Effector memory CD8-positive, alpha-beta T cell (primary cell): ENCODE results near the gene LRP1-AS.

Source experiments
- ATAC-seq: fragments of 150-1000 bp; cut with Tn5 transposase; replicated peaks from 2 replicates; pipeline ENCODE4 v1.10.0; 2021; ENCODE audit warnings: mild to moderate bottlenecking, moderate library complexity
- DNase-seq, 3 experiments: peaks; one replicate each; pipeline ENCODE4 v3.0.0; 2021
- H3K27ac Mint-ChIP-seq, 2 donors: one replicate each; pipeline ENCODE4 v1.8.0; 2022; ENCODE audit warnings: mild to moderate bottlenecking in 2 of 2, mixed read lengths in 2 of 2, moderate library complexity in 2 of 2
- H3K27me3 Mint-ChIP-seq, 2 donors: one replicate each; pipeline ENCODE4 v1.8.0; 2022; ENCODE audit warnings: mixed read lengths in 2 of 2
- H3K36me3 Mint-ChIP-seq: one replicate; pipeline ENCODE4 v1.8.0; 2022; ENCODE audit warnings: mild to moderate bottlenecking, moderate library complexity, mixed read lengths; ENCODE audit not compliant: insufficient read depth
- H3K4me1 Mint-ChIP-seq, 2 donors: one replicate each; pipeline ENCODE4 v1.8.0; 2022; ENCODE audit warnings: low read depth in 2 of 2, mixed read lengths in 2 of 2
- H3K4me3 Mint-ChIP-seq, 2 donors: one replicate each; pipeline ENCODE4 v1.8.0; 2022; ENCODE audit warnings: mild to moderate bottlenecking in 2 of 2, mixed read lengths in 2 of 2, moderate library complexity in 2 of 2
- H3K9me3 Mint-ChIP-seq, 2 donors: one replicate each; pipeline ENCODE4 v1.8.0; 2022; ENCODE audit warnings: mixed read lengths in 2 of 2

LRP1-AS gene

GRCh38 chr12:57175428-57176138 is 28.2 kb upstream of the LRP1-AS start:
- DNase-seq (peak in 2 of 3 experiments; percentile 20 to 29), ATAC-seq (no peak)
- Mint-ChIP-seq H3K9me3 (no peaks in the 10 kb centered on the region), H3K36me3 (no peaks in the 10 kb centered on the region), H3K4me1 (peaks cover 0 to 2% of the 10 kb centered on the region in 2 donors), H3K27ac (no peak overlapping the region), H3K4me3 (no peak overlapping the region), H3K27me3 (peaks cover 6 to 8% of the 10 kb centered on the region in 2 donors)

GRCh38 chr12:57173683-57174082 is 26.3 kb upstream of the LRP1-AS start:
- ATAC-seq (no peak), DNase-seq (no peak)
- Mint-ChIP-seq H3K27ac (peak overlapping the region in 1 of 2 donors; percentile 67), H3K9me3 (no peaks in the 10 kb centered on the region), H3K4me1 (peaks cover 0 to 2% of the 10 kb centered on the region in 2 donors), H3K36me3 (no peaks in the 10 kb centered on the region), H3K27me3 (peaks cover 6 to 8% of the 10 kb centered on the region in 2 donors), H3K4me3 (no peak overlapping the region)

- ATAC-seq (peak; percentile 32), DNase-seq (no peak)
- Mint-ChIP-seq H3K4me3 (no peak overlapping the region), H3K27ac (no peak overlapping the region), H3K9me3 (no peaks in the 10 kb centered on the region), H3K4me1 (peaks cover 0 to 2% of the 10 kb centered on the region in 2 donors), H3K27me3 (peaks cover 2% of the 10 kb centered on the region in 2 donors), H3K36me3 (no peaks in the 10 kb centered on the region)
These were observed 25.7 kb upstream of the LRP1-AS start for GRCh38 chr12:57173089-57173488.

- ATAC-seq (no peak), DNase-seq (no peak)
- no peaks in the 10 kb centered on the region for H3K9me3 Mint-ChIP-seq
- no peaks in the 10 kb centered on the region for H3K36me3 Mint-ChIP-seq
- peak overlapping the region in 1 of 2 donors; percentile 35 for H3K27ac Mint-ChIP-seq
- no peaks in the 10 kb centered on the region for H3K27me3 Mint-ChIP-seq
- H3K4me3 Mint-ChIP-seq = no peak overlapping the region
- peaks cover 0 to 2% of the 10 kb centered on the region in 2 donors for H3K4me1 Mint-ChIP-seq
These were observed 24.2 kb upstream of the LRP1-AS start for GRCh38 chr12:57171668-57172067.

- Mint-ChIP-seq H3K9me3 (no peaks in the 10 kb centered on the region), H3K27me3 (no peaks in the 10 kb centered on the region), H3K36me3 (no peaks in the 10 kb centered on the region), H3K27ac (peak overlapping the region in 1 of 2 donors; percentile 65), H3K4me3 (no peak overlapping the region), H3K4me1 (peaks cover 0 to 2% of the 10 kb centered on the region in 2 donors)
- ATAC-seq (no peak), DNase-seq (no peak)
These were observed 23.5 kb upstream of the LRP1-AS start for GRCh38 chr12:57170927-57171326.

- DNase-seq = no peak
- Mint-ChIP-seq H3K27ac (peak overlapping the region in 1 of 2 donors; percentile 65), H3K4me1 (peaks cover 0 to 2% of the 10 kb centered on the region in 2 donors), H3K9me3 (no peaks in the 10 kb centered on the region), H3K4me3 (no peak overlapping the region), H3K27me3 (no peaks in the 10 kb centered on the region), H3K36me3 (no peaks in the 10 kb centered on the region)
- no peak for ATAC-seq
These were observed 23.0 kb upstream of the LRP1-AS start for GRCh38 chr12:57170408-57170807.

GRCh38 chr12:57169969-57170368 is 22.6 kb upstream of the LRP1-AS start:
- Mint-ChIP-seq H3K27me3 (peaks cover 0 to 3% of the 10 kb centered on the region in 2 donors), H3K36me3 (no peaks in the 10 kb centered on the region), H3K27ac (no peak overlapping the region), H3K4me3 (no peak overlapping the region), H3K4me1 (peaks cover 0 to 2% of the 10 kb centered on the region in 2 donors), H3K9me3 (no peaks in the 10 kb centered on the region)
- DNase-seq = no peak
- no peak for ATAC-seq

GRCh38 chr12:57169046-57169795 is 21.8 kb upstream of the LRP1-AS start:
- H3K27ac Mint-ChIP-seq = no peak overlapping the region
- DNase-seq (no peak), ATAC-seq (no peak)
- no peak overlapping the region for H3K4me3 Mint-ChIP-seq
- H3K27me3 Mint-ChIP-seq = peaks cover 0 to 10% of the 10 kb centered on the region in 2 donors
- no peaks in the 10 kb centered on the region for H3K9me3 Mint-ChIP-seq
- H3K4me1 Mint-ChIP-seq = peaks cover 0 to 2% of the 10 kb centered on the region in 2 donors
- no peaks in the 10 kb centered on the region for H3K36me3 Mint-ChIP-seq

- Mint-ChIP-seq H3K27ac (peak overlapping the region in 1 of 2 donors; percentile 63), H3K36me3 (no peaks in the 10 kb centered on the region), H3K9me3 (no peaks in the 10 kb centered on the region), H3K4me1 (peaks cover 0 to under 1% of the 10 kb centered on the region in 2 donors), H3K4me3 (no peak overlapping the region), H3K27me3 (peaks cover 0 to 10% of the 10 kb centered on the region in 2 donors)
- DNase-seq = no peak
- ATAC-seq = no peak
These were observed 20.6 kb upstream of the LRP1-AS start for GRCh38 chr12:57168058-57168457.

GRCh38 chr12:57166971-57167371 is 19.6 kb upstream of the LRP1-AS start:
- peaks cover 0 to 10% of the 10 kb centered on the region in 2 donors for H3K27me3 Mint-ChIP-seq
- H3K4me3 Mint-ChIP-seq = no peak overlapping the region
- ATAC-seq = no peak

GRCh38 chr12:57165741-57166140 is 18.3 kb upstream of the LRP1-AS start:
- peaks cover 0 to 10% of the 10 kb centered on the region in 2 donors for H3K27me3 Mint-ChIP-seq
- no peaks in the 10 kb centered on the region for H3K4me1 Mint-ChIP-seq
- ATAC-seq (no peak), DNase-seq (no peak)
- no peaks in the 10 kb centered on the region for H3K9me3 Mint-ChIP-seq
- no peak overlapping the region for H3K27ac Mint-ChIP-seq
- H3K4me3 Mint-ChIP-seq = no peak overlapping the region
- no peaks in the 10 kb centered on the region for H3K36me3 Mint-ChIP-seq

More at GRCh38 chr12:57166971-57167371, 19.6 kb upstream of the LRP1-AS start:
- Mint-ChIP-seq H3K9me3 (no peaks in the 10 kb centered on the region), H3K27ac (no peak overlapping the region), H3K36me3 (no peaks in the 10 kb centered on the region), H3K4me1 (no peaks in the 10 kb centered on the region)
- no peak for DNase-seq

- no peak overlapping the region for H3K27ac Mint-ChIP-seq
- no peak for ATAC-seq
- H3K4me3 Mint-ChIP-seq = no peak overlapping the region
- H3K9me3 Mint-ChIP-seq = no peaks in the 10 kb centered on the region
- no peak for DNase-seq
- H3K27me3 Mint-ChIP-seq = peaks cover 0 to 10% of the 10 kb centered on the region in 2 donors
- no peaks in the 10 kb centered on the region for H3K4me1 Mint-ChIP-seq
- H3K36me3 Mint-ChIP-seq = no peaks in the 10 kb centered on the region
These were observed 17.7 kb upstream of the LRP1-AS start for GRCh38 chr12:57164966-57165625.

GRCh38 chr12:57164454-57164853 is 17.0 kb upstream of the LRP1-AS start:
- Mint-ChIP-seq H3K27ac (no peak overlapping the region), H3K9me3 (no peaks in the 10 kb centered on the region), H3K4me1 (no peaks in the 10 kb centered on the region), H3K27me3 (peaks cover 0 to 10% of the 10 kb centered on the region in 2 donors), H3K36me3 (no peaks in the 10 kb centered on the region), H3K4me3 (no peak overlapping the region)
- DNase-seq (no peak), ATAC-seq (no peak)
